GM08714 (cell line): ENCODE data around the gene SPATS1.

ENCODE experiments used
- H3K4me3 ChIP-seq: fragments of 200-500 bp; sonication (Bioruptor generic); 2 replicates; pipeline ENCODE4 v1.5.1; 2014; ENCODE audit warnings: mild to moderate bottlenecking, low read length, inconsistent platforms
- ZNF274 ChIP-seq: IDR thresholded peaks from 2 replicates; pipeline ENCODE4 v1.6.1; 2012; ENCODE audit warnings: mild to moderate bottlenecking, low read depth, low read length

SPATS1 gene

DNA sequence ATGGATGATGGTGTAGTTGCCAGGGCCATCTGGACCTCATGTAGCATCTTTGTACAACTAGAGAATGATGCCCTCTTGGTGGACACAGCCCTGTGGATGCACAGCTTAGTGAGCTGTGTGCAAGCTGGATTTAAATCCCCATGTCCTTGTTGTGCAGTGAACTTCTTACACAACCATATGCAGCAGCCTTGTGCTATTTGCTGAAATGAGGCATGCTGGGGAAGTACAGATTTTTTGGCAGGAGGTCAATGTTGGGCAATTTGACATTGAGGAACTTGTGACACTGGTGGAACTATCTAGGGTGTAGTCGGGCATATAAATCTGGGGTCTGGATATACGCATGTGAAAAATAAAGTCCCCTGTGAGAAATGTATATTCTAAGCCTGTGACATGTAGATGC, 39.3 kb downstream of the SPATS1 start:
- TF ChIP-seq ZNF274: no peak
- H3K4me3 ChIP-seq: no peak overlapping the region

DNA sequence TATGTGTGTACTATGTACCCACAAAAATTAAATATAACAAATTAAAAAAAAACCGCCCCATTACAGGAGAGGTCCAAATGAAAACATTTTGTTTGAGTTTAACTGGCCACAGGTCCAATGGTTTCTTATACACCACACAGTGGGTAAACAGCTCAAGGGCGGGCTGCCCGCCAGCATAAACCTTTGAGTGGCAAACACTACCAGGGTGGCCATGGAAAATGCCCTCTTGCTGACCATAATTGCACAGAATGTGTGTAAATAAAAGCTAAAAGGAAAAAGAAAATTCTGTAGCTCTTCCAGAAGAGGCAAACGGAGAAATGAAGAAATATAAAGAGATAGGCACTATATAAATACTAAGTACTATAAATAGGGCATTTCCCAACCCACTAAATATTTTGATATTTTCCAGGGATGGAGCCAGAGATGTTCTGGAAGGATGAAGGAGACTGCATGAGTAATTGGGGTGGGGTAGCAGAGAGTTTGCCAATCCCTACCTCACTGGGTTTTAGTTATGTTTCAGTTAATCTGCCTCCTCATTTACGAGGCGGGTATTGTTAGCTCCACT, 44.0 kb downstream of the SPATS1 start:
- no peak for TF ChIP-seq ZNF274
- H3K4me3 ChIP-seq: peak overlapping the region; percentile 100

GRCh38 chr6:44386929-44387345, 44.5 kb downstream of the SPATS1 start:
- H3K4me3 ChIP-seq: peak overlapping the region; percentile 100
- no peak for TF ChIP-seq ZNF274

- peak within 1 kb of the TSS; percentile 100 for H3K4me3 ChIP-seq
- TF ChIP-seq ZNF274: no peak
Observed at GRCh38 chr6:44387346-44388134, 45.1 kb downstream of the SPATS1 start, which contains the start of gene CDC5L. CDC5L (plus strand) TSS chr6:44387706; CDS start chr6:44387824, 118 bp downstream.

DNA sequence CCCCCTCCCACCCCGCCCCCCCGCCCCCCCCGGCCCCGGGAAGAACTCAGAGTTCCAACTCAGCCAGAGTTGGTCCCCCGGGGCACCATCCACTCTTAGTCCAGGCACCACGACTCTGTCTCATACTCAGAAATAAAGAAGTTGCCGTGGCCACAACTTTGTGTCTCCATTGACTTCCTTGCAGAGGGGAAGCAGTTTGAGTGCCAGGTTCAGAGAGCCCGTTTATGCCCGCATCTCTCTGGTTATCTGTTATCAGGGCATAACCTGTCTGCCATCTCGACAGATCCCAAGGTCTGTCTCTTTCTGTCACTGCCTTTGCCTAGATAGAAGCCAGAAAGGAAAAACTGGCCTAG, 45.7 kb downstream of the SPATS1 start:
- no peak for TF ChIP-seq ZNF274
- peak overlapping the region; percentile 100 for H3K4me3 ChIP-seq

DNA sequence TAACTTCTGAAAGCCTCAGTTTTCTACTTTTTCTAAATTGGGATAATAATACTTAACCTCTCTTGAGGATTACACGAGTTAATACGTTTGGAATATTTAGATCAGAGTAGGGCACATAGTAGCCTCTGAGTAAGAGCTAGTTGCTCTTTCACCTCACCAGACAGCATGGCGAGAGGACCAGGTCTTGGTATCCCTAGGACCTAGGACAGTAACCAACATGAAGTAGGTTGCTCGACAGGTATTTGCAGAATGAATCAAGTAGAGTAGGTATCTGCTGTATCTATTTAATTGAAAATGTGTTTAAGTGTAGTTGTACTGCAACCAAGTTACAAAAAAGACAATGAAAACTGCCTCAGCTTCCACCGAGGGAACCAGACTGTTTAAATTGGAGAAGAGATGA, 46.4 kb downstream of the SPATS1 start:
- peak overlapping the region; percentile 100 for H3K4me3 ChIP-seq

DNA sequence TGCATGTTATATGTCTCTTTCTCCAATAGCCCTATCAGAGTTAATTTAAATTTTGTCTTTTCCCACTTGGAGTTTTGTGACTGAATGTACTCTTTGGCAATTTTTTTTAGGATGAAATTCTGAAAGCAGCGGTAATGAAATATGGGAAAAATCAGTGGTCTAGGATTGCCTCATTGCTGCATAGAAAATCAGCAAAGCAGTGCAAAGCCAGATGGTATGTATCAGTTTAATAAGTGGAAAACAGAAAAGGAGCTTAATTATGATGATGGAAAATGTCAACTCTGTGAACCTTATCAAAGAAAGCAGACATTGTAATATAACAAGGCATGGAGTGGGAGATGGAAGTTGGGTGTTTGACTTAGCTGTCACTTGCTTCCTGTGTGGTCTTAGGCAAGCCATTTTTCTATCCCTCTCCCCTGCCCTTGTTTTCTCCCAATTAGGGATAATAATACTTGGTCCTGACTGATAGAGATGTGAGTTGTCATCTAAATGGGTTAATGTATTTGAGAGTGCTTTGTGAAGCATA, 47.8 kb downstream of the SPATS1 start:
- no peak for TF ChIP-seq ZNF274
- no peak overlapping the region for H3K4me3 ChIP-seq

More for the DNA sequence above, 46.4 kb downstream of the SPATS1 start:
- no peak for TF ChIP-seq ZNF274
